Measurements from ENCODE around the gene ACOX3. TPM values are rescaled to one million over a fixed set of nuclear protein-coding genes. Genes with fewer than 3 reads are reported as not detected.
"Not testable (repeated sequence)": the region's sequence is repeated elsewhere in the genome, so short reads cannot be mapped to it uniquely, and the experiment has no call there.

ACOX3 gene
- total RNA-seq = 21.3 TPM

DNA sequence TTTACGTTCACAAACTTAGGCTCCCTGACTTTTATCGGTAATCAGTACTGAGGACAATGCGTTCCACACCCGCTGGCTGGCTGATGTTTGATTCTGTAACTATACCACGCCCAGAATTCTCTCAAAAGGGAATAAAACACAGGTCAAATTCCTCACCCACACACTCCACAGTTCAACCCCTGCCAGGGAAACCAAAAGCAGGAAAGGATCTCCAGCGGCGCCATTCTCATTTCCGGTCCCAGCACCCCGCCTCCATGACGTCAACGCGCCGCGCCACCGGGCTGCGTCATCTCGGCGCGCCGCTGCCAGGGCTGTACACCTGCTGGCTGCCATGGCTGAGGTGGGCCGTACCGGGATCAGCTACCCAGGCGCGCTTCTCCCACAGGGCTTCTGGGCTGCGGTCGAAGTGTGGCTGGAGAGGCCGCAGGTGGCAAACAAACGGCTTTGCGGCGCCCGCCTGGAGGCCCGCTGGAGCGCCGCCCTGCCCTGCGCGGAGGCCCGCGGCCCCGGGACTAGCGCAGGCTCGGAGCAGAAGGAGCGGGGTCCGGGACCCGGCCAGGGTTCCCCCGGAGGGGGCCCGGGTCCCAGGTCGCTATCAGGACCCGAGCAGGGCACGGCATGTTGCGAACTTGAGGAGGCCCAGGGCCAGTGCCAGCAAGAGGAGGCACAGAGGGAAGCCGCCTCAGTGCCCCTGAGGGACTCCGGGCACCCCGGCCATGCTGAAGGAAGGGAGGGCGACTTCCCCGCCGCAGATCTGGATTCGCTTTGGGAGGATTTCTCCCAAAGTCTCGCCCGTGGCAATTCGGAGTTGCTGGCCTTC is at the start of gene ACOX3, which contains the start of gene TRMT44:
ACOX3 (minus strand) TSS at position 232 of the 820 bp plus-strand sequence. CDS start 24,202 bp downstream, outside the sequence.
TRMT44 (plus strand) TSS at position 286 of the 820 bp plus-strand sequence; CDS start at position 332, 46 bp downstream.
- peak; percentile 96 for ATAC-seq
- peak; percentile 96 for DNase-seq (ENCODE audit: low spot score)

DNA sequence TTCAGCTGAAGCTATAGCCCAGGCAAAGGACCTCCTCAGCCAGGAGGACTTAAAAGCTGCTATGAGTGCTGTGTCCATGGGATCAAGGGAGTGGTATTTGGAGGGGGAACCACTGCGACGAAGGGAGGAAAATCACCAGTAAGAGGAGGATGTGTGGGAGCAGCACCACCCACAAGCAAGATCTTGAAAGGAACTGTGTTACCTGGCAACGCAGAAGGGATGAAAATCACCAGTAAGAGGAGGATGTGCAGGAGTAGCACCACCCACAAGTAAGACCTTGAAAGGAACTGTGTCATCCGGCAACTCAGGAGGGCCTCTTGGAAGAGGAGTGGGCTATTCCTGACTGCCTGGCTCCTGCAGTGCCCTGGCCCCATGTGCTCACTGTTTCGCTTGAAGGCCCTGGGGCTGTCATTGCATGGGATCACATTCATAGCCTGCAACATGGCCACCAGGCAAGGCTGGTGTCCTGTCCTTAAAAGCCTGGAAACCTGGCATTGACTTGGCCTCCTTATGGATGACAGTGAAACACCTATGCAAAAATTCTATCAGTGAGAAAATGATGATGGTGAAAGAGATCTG is 48.4 kb upstream of the ACOX3 start:
- ATAC-seq (no peak), DNase-seq (ENCODE audit: low spot score) (no peak)

DNA sequence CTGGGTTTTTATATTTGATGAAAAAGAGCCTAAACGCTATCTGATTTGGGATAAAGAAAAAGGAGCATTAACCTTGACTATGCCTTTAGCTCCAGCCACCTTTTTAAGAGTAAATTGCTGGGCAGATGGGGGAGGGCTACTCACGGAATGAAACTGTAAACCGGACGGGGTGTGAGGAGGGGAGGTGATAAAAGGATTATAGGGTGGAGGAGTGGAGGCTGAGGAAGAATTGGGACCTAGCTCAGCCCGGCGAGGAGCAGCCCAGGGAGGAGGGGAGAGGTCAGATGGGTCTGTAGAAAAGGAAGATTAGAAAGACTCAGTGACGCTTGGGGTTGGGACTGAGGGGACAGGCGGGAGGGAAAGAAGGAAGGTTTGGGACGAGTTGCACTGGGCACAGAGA is 46.1 kb upstream of the ACOX3 start:
- not testable (repeated sequence) for DNase-seq (ENCODE audit: low spot score); ATAC-seq

DNA sequence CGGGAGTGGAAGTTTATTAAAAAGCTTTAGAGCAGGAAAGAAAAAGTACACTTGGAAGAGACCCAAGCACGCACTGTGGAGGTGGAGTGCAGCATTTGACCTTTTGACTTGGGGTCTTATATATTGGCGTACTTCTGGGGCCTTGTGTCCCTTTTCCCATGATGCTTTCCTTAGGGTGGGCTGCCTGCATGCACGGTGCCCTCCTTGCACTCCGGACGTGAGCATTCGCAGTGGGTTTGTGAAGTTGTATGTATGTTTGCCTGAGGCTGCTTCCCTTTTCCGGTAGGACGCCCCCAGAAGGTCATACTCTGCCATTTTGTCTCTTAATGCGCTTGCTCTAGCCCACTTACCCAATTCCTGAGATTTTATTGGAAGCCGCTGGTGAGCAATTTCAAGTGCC is 39.7 kb upstream of the ACOX3 start:
- DNase-seq (ENCODE audit: low spot score) (no peak), ATAC-seq (no peak)

DNA sequence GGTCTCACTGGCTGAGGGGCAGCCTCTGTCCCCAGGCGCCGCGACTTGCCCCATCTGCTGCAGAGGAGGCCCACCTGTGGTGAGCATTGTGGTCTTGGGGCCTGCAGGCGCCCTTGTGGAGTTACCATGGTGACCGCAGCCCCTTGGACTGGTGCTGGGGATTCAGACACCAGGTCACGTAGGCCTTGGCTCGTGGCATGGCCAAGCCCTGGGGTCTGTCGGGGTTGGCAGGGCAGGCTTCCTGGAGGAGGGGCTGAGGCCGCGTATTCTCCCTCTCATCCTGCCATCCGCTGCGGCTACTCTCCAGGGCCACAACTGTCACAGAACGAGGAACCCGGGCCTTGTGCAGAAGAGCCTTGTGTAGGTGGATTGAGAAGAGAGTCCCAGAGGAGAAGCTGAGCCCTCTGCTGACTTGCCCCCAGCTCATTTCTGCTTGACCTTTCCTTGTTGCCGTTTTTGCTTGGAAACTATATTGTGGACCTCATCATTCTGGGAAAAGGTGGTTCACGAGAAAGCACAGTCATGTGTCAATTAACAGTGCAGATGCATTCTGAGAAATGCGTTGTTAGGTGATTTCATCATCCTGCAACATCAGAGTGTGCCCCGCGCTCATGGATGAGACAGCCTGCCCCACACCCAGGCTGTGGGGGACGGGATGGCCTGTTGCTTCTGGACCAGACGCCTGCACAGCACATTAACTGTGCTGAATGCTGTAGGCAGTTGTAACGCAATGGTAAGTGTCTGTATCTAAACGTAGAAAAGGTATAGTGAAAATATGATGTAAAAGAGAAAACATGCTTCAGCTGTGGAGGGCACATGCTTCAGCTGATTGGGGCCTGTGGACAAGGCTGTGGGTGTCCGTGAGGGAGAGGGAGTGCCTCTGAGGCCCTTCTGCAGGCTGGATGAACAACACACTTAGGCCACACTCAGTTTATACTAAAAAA is 38.5 kb upstream of the ACOX3 start:
- ATAC-seq (no peak), DNase-seq (ENCODE audit: low spot score) (no peak)

DNA sequence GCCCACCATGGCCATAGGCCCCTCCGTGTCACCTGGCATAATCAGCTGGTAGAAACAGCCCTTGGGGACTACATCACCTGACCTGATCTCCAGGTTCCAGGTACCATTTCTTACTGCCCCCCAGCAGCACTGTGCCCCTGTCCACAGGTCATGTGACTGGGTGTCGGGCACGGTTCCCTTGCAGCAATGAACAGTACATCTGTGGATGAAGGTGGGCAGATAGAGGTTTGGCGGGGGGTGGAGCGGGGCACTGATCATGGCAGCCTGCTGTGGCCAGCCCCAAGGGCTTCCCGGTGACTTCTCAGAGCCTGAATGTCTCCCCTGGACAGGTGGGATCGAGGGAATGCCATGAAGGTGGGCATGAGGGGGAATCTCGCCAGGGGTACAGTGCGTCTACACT is 37.8 kb upstream of the ACOX3 start:
- ATAC-seq (no peak), DNase-seq (ENCODE audit: low spot score) (no peak)

GRCh38 chr4:8477676-8478075 is 37.2 kb upstream of the ACOX3 start:
- ATAC-seq (no peak), DNase-seq (ENCODE audit: low spot score) (no peak)

DNA sequence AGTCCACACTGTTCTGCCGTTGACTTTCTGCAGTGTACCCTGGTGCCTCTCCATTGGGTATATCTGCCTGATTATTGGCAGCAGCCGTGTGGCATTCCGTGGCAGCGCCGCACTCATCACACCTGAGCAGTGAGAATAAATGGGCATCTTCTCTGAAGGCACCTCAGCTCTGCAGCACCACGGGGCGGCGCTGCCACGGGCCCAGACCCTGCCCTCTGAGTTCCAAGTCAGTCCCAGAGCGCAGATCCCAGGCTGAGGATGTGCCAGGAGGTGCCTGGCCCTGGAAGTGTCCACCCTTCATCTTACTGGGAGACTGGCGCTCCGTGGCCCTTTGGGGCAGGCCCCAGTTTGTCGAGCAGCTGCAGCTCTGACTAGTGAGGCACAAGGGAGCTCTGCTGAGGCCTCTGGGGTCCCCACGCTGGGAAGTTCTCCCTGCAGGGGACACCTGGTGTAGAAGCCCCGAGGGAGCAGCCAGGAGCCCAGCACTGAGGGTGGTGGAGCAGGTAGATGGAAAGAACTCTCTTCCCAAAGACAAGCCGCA is 36.6 kb upstream of the ACOX3 start:
- ATAC-seq (no peak), DNase-seq (ENCODE audit: low spot score) (no peak)

- ATAC-seq (no peak), DNase-seq (ENCODE audit: low spot score) (no peak)
Observed at GRCh38 chr4:8475751-8476575, 35.4 kb upstream of the ACOX3 start.

GRCh38 chr4:8474856-8475255 is 34.3 kb upstream of the ACOX3 start:
- DNase-seq (ENCODE audit: low spot score) = no peak

DNA sequence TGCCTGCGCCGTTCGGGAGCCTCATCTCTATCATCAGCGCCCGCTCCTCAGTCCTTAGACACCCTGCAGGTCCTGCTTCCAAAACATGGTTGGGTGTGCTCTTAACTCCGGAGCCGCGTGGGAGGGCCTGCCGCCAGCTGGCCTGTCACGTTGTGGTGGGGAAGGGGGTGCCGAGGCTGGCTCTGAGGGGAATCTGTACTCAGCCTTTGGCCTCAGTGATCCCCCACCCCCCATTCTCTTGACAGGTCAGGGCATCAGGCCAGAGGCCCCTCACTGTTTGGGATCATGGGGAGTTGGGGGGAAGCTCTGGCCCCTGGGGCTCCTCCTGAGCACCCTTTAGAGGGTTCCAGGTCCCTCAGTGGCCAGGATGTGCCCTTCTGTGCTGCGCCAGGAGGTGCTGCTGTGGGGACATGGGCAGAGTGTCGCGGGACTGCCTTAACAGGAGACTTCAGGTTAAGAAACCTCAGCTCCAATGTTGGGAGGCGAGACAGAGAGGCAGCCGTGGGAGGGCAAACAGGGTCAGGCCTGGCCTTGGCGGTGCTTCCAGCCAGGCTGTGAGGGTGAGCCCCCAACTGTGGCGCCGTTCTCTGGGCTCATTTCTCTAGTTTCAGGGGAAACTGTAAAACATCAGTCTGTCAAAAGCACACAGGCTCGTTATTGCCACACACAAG is 33.5 kb upstream of the ACOX3 start:
- no peak for DNase-seq (ENCODE audit: low spot score)
- no peak for ATAC-seq

More at GRCh38 chr4:8474856-8475255, 34.3 kb upstream of the ACOX3 start:
- no peak for ATAC-seq

DNA sequence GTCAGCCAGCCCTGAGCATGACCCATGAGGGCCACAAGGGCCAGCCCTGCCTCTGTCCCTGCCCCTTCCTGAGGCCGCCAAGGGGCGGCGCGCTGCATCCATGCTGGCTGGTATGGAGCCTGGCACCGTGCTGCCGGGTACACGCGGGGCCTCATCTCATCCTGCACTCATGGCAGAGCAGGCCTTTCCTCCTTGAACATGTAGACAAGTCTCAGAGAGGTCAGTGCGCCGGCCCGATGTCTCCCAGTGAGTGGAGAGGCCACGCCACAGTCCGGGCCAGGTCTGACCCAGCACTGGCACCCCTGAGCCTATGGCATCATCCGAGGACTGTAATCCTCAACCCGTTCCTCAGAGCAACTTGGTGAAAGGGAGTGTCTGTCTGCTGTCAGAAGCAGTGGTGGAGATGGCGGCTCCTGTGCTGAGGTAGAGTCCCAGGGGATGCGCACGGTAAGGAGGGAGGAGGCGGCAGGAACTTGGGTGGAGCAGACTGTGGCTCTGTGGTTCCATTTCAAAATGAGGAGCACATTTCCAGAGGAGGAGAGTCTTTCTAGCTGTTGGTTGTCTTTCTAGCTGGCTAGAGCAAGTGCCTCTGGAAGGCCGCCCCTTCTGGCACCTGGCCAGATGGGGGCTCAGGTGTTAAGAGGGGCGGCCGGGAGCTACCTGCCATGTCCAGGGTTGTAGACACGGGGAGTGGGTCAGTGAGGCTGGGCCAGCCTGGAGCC is 32.8 kb upstream of the ACOX3 start:
- DNase-seq (ENCODE audit: low spot score) (no peak), ATAC-seq (no peak)

- ATAC-seq (no peak), DNase-seq (ENCODE audit: low spot score) (no peak)
Observed at GRCh38 chr4:8472689-8473197, 32.2 kb upstream of the ACOX3 start.

DNA sequence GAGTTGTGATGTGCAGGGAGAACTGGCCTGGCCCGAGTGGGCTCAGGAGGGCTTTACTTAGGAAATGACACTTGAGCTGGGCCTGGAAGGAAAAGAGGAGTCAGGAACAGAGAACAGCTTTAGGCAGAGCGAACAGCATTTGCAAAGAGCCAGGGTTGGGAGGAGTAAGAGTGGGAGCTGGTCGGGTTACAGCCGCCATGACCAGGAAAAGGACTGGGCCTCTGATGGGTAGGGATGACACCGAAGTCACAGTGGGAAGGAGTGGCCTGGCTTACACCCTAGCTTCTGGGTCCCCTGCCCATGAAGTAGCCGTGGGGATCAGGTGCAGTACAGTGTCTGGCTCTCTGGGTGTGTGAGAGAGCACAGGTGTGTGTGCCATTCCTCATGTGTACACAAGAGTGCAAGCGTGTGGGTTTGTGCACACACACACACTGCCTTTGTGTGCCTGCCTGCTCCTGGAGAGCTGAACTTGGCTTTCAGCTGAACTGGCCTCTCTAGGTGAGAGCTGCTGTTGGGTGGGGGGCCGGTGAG is 31.7 kb upstream of the ACOX3 start:
- no peak for DNase-seq (ENCODE audit: low spot score)
- no peak for ATAC-seq

DNA sequence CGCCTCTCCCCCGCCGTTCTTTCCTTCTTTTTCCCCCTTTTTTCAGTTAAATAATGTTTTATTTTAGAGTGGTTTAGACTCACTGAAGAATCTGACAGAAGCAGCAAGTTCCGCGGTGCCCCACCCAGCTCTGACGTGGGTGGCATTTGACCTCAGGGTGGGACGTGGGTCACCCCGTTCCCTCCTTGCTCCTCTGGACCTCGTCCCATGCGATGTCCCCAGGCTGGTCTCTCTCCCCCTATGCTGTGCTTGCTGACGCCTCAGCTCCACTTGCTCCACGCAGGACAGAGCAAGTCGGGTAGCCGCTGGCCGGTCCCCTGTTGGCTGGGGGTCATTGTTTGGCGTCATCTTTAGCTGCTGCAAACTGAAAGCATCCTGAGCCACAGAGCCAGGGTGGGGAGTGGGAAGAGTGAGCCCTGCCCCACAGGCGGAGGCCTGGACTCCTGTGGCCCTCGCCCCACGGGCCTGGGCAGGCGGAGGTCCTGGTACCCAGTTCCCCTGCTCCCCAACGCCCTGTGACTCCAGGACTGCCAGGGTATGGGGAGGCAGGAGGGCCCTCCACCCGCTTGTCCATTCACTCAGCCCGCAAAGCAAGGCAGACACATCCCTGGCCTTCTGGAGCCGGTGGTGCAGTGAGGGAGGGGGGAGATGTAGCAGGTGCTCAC is 30.8 kb upstream of the ACOX3 start:
- ATAC-seq (no peak), DNase-seq (ENCODE audit: low spot score) (no peak)

DNA sequence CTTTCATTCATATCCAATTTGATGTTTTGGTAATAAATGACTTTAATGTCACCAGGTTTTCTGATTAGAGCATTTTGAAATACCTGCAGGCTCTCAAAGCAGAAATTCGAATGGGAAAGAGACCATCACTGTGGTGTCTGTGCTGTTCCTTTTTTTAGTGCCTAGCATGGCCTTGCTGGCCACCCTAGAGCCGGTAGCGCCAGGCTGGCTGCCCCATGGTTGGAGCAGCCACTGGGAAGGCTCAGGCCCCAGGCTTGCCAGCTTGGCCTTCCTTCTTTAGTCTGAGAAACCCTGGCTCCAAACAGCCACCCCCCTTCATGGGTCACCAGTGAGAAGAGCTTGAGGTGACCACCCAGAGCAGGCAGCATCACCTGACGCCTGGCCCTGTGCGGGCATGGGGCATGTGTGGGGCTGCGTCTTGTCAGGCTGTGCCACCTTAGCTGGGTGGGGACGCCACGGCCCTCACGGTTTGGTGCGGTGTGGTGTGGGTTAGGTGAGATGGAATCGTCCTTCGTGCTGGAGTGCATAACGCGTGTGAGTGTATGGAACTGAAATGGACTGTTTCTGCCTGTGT is 30.0 kb upstream of the ACOX3 start:
- no peak for ATAC-seq
- DNase-seq (ENCODE audit: low spot score) = no peak

GRCh38 chr4:8469550-8469949 is 29.0 kb upstream of the ACOX3 start:
- no peak for ATAC-seq
- no peak for DNase-seq (ENCODE audit: low spot score)
